ENCODE data around the gene EML6. TPM values are rescaled to one million over a fixed set of nuclear protein-coding genes. Genes with fewer than 3 reads are reported as not detected.
A peak's percentile ranks its signal among the peaks of the same experiment; 100 is the strongest.

Gene EML6
- total RNA-seq, 1 donor from 2014 or later = 2.5 TPM

- no peak for TF ChIP-seq CTCF (IDR thresholded peaks at IDR 0.05)
- Histone ChIP-seq H3K27ac (no peak overlapping the region), H3K9me3 (no peaks in the 10 kb centered on the region), H3K36me3 (no peaks in the 10 kb centered on the region), H3K27me3 (ENCODE audit: low read depth) (no peaks in the 10 kb centered on the region), H3K4me1 (no peaks in the 10 kb centered on the region), H3K4me3 (no peak overlapping the region)
- ATAC-seq (peak; percentile 62 to 82), DNase-seq (no peak)
- intact Hi-C loops (cut with DNase I) = no loop called here
Observed at GRCh38 chr2:54903736-54904554, 180.5 kb downstream of the EML6 start.

GRCh38 chr2:54904836-54905235, 181.4 kb downstream of the EML6 start:
- H3K4me3 ChIP-seq = no peak overlapping the region
- H3K27ac ChIP-seq = no peak overlapping the region
- H3K27me3 ChIP-seq (ENCODE audit: low read depth) = no peaks in the 10 kb centered on the region
- ATAC-seq = no peak
- no peak for TF ChIP-seq CTCF (IDR thresholded peaks at IDR 0.05)
- no peaks in the 10 kb centered on the region for H3K4me1 ChIP-seq
- no peak for DNase-seq
- no peaks in the 10 kb centered on the region for H3K36me3 ChIP-seq
- H3K9me3 ChIP-seq = no peaks in the 10 kb centered on the region
- intact Hi-C loops (cut with DNase I) = no loop called here

GRCh38 chr2:54906716-54907115, 183.3 kb downstream of the EML6 start:
- intact Hi-C loops (cut with DNase I) = no loop called here
- H3K27me3 ChIP-seq (ENCODE audit: low read depth) = no peaks in the 10 kb centered on the region
- no peak for TF ChIP-seq CTCF (IDR thresholded peaks at IDR 0.05)
- H3K4me1 ChIP-seq = no peaks in the 10 kb centered on the region
- ATAC-seq (no peak), DNase-seq (no peak)
- no peak overlapping the region for H3K4me3 ChIP-seq
- H3K9me3 ChIP-seq = no peaks in the 10 kb centered on the region
- H3K36me3 ChIP-seq = no peaks in the 10 kb centered on the region
- H3K27ac ChIP-seq = no peak overlapping the region

GRCh38 chr2:54907663-54908062, 184.2 kb downstream of the EML6 start:
- H3K27me3 ChIP-seq (ENCODE audit: low read depth) = no peaks in the 10 kb centered on the region
- no peak overlapping the region for H3K4me3 ChIP-seq
- no peak for ATAC-seq
- intact Hi-C loops (cut with DNase I) = no loop called here
- no peak for DNase-seq
- H3K36me3 ChIP-seq = no peaks in the 10 kb centered on the region
- TF ChIP-seq CTCF (IDR thresholded peaks at IDR 0.05) = no peak
- H3K27ac ChIP-seq = no peak overlapping the region
- H3K4me1 ChIP-seq = no peaks in the 10 kb centered on the region
- H3K9me3 ChIP-seq = no peaks in the 10 kb centered on the region

- no peak overlapping the region for H3K4me3 ChIP-seq
- no peaks in the 10 kb centered on the region for H3K27me3 ChIP-seq (ENCODE audit: low read depth)
- DNase-seq (no peak), ATAC-seq (no peak)
- H3K9me3 ChIP-seq = no peaks in the 10 kb centered on the region
- intact Hi-C loops (cut with DNase I) = no loop called here
- no peaks in the 10 kb centered on the region for H3K36me3 ChIP-seq
- H3K4me1 ChIP-seq = no peaks in the 10 kb centered on the region
- no peak overlapping the region for H3K27ac ChIP-seq
- TF ChIP-seq CTCF (IDR thresholded peaks at IDR 0.05) = no peak
Observed at GRCh38 chr2:54908591-54908990, 185.1 kb downstream of the EML6 start.
